Sigmoid colon (tissue), 7 donors: ENCODE data around the gene NACC1. TPM values are rescaled to one million over a fixed set of nuclear protein-coding genes. Genes with fewer than 3 reads are reported as not detected.
A peak's percentile ranks its signal among the peaks of the same experiment; 100 is the strongest.

Source experiments
- DNase-seq: peaks from one replicate; pipeline ENCODE4 v3.0.0-alpha.2; 2019
- H3K27ac ChIP-seq, 4 donors: fragments of 200-600 bp; sonication (generic); one replicate each; pipeline ENCODE4 v1.5.1; 2016 to 2019; ENCODE audit warnings: mild to moderate bottlenecking in 1 of 4
- H3K27me3 ChIP-seq, 3 donors: fragments of 200-600 bp; sonication (generic); one replicate each; pipeline ENCODE4 v1.5.1; 2019; ENCODE audit warnings: mild to moderate bottlenecking in 1 of 3
- H3K36me3 ChIP-seq, 4 donors: fragments of 200-600 bp; sonication (generic); one replicate each; pipeline ENCODE4 v1.5.1; 2016 to 2019
- H3K4me1 ChIP-seq, 4 donors: fragments of 200-600 bp; sonication (generic); one replicate each; pipeline ENCODE4 v1.5.1; 2017 to 2019
- H3K4me3 ChIP-seq, 4 donors: fragments of 200-600 bp; sonication (generic); one replicate each; pipeline ENCODE4 v1.5.1; 2017 to 2019; ENCODE audit warnings: mild to moderate bottlenecking in 2 of 4, moderate library complexity in 1 of 4
- H3K9me3 ChIP-seq, 4 donors: fragments of 200-600 bp in 3 of 4; sonication (generic) in 3 of 4; one replicate each; pipeline versions ENCODE4 v1.5.1 to v1.6.1; 2013 to 2019
- CTCF ChIP-seq, 4 experiments: fragments of 450-650 bp in 3 of 4; fragments of 200-600 bp in 1 of 4; IDR thresholded peaks; one replicate each; pipeline ENCODE4 v1.5.1; 2016 to 2019; ENCODE audit warnings: antibody characterized with exemption in 4 of 4, mild to moderate bottlenecking in 3 of 4, moderate library complexity in 2 of 4
- EP300 ChIP-seq, 4 donors: sonication (generic); formaldehyde crosslinking; IDR thresholded peaks; one replicate each; pipeline ENCODE4 v1.6.1; 2017; ENCODE audit warnings: antibody characterized with exemption in 4 of 4
- POLR2A ChIP-seq, 2 donors: fragments of 450-650 bp; IDR thresholded peaks; one replicate each; pipeline ENCODE4 v1.6.1; 2016; ENCODE audit warnings: antibody characterized with exemption in 2 of 2, mild to moderate bottlenecking in 2 of 2, moderate library complexity in 2 of 2
- POLR2AphosphoS5 ChIP-seq, 4 donors: sonication (generic); formaldehyde crosslinking; IDR thresholded peaks; one replicate each; pipeline ENCODE4 v1.6.1; 2017; ENCODE audit warnings: antibody characterized with exemption in 4 of 4
- WGBS, 2 donors: extraction: QIAGEN DNeasy Blood & Tissue Kit; methylation state at CpG; one replicate each; pipeline ENCODE4 v1.1.7; 2013; 5-methylcytosine and 5-hydroxymethylcytosine counted together
- intact Hi-C: fragments of 100-400 bp; cut with DNase I; formaldehyde crosslinking; loops from one replicate; pipeline ENCODE4 v1.15.1; 2023
- polyA plus RNA-seq, 3 donors: library from polyadenylated mRNA; stranded (reverse); fragments of 200-250 nt; gene quantifications; one replicate each; pipeline ENCODE4 v1.2.3, GENCODE V29; 2013
- total RNA-seq, 4 donors: library from RNA; depleted of rRNA; stranded (reverse); fragments of >200 nt; gene quantifications; one replicate each; pipeline ENCODE4 v1.1.0, GENCODE V29; 2016
- donor health status: healthy with polysubstance abuse.
- donor health status: Bipolar disorder and iron deficiency.
- donor health status: healthy.

Gene NACC1
- total and polyA plus RNA-seq, 7 donors: 8.1 to 67.2 (median 18.8) TPM

GRCh38 chr19:13118424-13119193 is 545 bp downstream of the NACC1 start:
- peaks cover 0 to 17% (median 8%) of the 10 kb centered on the region in 4 donors for H3K36me3 ChIP-seq
- H3K27me3 ChIP-seq: no peaks in the 10 kb centered on the region
- no peaks in the 10 kb centered on the region for H3K9me3 ChIP-seq
- H3K27ac ChIP-seq: peak overlapping the region; percentile 60 to 77 (median 74)
- peak overlapping the region; percentile 91 to 95 (median 92) for H3K4me3 ChIP-seq
- H3K4me1 ChIP-seq: peaks cover 0 to 49% (median 43%) of the 10 kb centered on the region in 4 donors
- 1 to 2% methylated on average over 57 of the region's 57 CpGs for WGBS, 2 donors
- no peak for TF ChIP-seq EP300 (IDR thresholded peaks at IDR 0.05)
- no peak for TF ChIP-seq CTCF (IDR thresholded peaks at IDR 0.05)
- peak; percentile 76 for DNase-seq
- intact Hi-C loops: loop anchor here (5.0 kb wide), 2 partner anchors 34 to 144 kb away; partner anchors contain the start of genes IER2 and STX10

- DNase-seq: no peak
- no peak for TF ChIP-seq CTCF (IDR thresholded peaks at IDR 0.05)
- TF ChIP-seq POLR2A (IDR thresholded peaks at IDR 0.05): no peak
- no peak for TF ChIP-seq POLR2AphosphoS5 (IDR thresholded peaks at IDR 0.05)
- TF ChIP-seq EP300 (IDR thresholded peaks at IDR 0.05): no peak
- Histone ChIP-seq H3K27me3 (no peaks in the 10 kb centered on the region), H3K9me3 (no peaks in the 10 kb centered on the region), H3K4me1 (peaks cover 0 to 49% (median 43%) of the 10 kb centered on the region in 4 donors), H3K27ac (peak overlapping the region in 2 of 4 donors; percentile 72 to 75), H3K4me3 (peak overlapping the region in 2 of 4 donors; percentile 94 to 95), H3K36me3 (peaks cover 0 to 9% (median 4%) of the 10 kb centered on the region in 4 donors)
- intact Hi-C loops: loop anchor here (5.0 kb wide), 2 partner anchors 33 to 143 kb away; partner anchors contain the start of genes IER2 and STX10
- WGBS, 2 donors: 84 to 86% methylated on average over 8 of the region's 8 CpGs
These were observed 1.6 kb downstream of the NACC1 start for GRCh38 chr19:13119627-13120026.

- Histone ChIP-seq H3K27me3 (no peaks in the 10 kb centered on the region), H3K4me3 (no peak overlapping the region), H3K4me1 (peaks cover 0 to 45% (median 42%) of the 10 kb centered on the region in 4 donors), H3K9me3 (no peaks in the 10 kb centered on the region), H3K36me3 (peaks cover 0 to 5% (median 2%) of the 10 kb centered on the region in 4 donors), H3K27ac (no peak overlapping the region)
- 85 to 86% methylated on average over 9 of the region's 9 CpGs for WGBS, 2 donors
- intact Hi-C loops: no loop called here
- TF ChIP-seq CTCF (IDR thresholded peaks at IDR 0.05) (no peak), POLR2A (IDR thresholded peaks at IDR 0.05) (no peak), POLR2AphosphoS5 (IDR thresholded peaks at IDR 0.05) (no peak), EP300 (IDR thresholded peaks at IDR 0.05) (no peak)
- DNase-seq: no peak
These were observed 2.0 kb downstream of the NACC1 start for GRCh38 chr19:13120031-13120430.

- Histone ChIP-seq H3K27me3 (no peaks in the 10 kb centered on the region), H3K4me3 (no peak overlapping the region), H3K27ac (no peak overlapping the region), H3K4me1 (peaks cover 0 to 37% (median 35%) of the 10 kb centered on the region in 4 donors), H3K9me3 (no peaks in the 10 kb centered on the region), H3K36me3 (peaks cover 0 to 3% (median 0%) of the 10 kb centered on the region in 4 donors)
- TF ChIP-seq POLR2A (IDR thresholded peaks at IDR 0.05) (no peak), CTCF (IDR thresholded peaks at IDR 0.05) (no peak), POLR2AphosphoS5 (IDR thresholded peaks at IDR 0.05) (no peak), EP300 (IDR thresholded peaks at IDR 0.05) (no peak)
- no peak for DNase-seq
- 87% methylated on average over 10 of the region's 10 CpGs for WGBS, 2 donors
- intact Hi-C loops: no loop called here
These were observed 2.8 kb downstream of the NACC1 start for GRCh38 chr19:13120817-13121216.
